NCI-H2107 treated with DMSO at 0.1 percent for 48 hours (cell line): ENCODE measurements around the gene GAPVD1.
"Not testable (repeated sequence)": the region's sequence is repeated elsewhere in the genome, so short reads cannot be mapped to it uniquely, and the experiment has no call there.

Source experiments
- DNase-seq: peaks from one replicate; lab custom pipeline; 2025; ENCODE audit not compliant: unreplicated experiment; lab: John Stamatoyannopoulos, UW

The GAPVD1 gene

GRCh38 chr9:125297917-125298316, 36.3 kb downstream of the GAPVD1 start:
- DNase-seq, result no peak

DNA sequence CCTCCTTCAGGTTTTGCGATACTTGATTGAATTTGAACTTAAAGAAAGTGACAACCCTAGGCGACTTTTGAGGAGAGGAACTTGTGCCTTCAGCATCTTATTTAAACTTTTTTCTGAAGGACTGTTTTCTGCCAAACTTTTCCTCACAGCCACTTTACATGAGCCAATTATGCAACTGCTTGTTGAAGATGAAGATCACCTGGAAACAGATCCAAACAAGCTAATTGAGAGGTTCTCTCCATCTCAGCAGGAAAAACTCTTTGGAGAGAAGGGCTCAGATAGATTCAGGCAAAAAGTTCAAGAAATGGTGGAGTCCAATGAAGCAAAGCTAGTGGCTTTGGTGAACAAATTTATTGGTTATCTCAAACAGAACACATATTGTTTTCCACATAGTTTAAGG, 40.6 kb downstream of the GAPVD1 start:
- DNase-seq, result no peak

DNA sequence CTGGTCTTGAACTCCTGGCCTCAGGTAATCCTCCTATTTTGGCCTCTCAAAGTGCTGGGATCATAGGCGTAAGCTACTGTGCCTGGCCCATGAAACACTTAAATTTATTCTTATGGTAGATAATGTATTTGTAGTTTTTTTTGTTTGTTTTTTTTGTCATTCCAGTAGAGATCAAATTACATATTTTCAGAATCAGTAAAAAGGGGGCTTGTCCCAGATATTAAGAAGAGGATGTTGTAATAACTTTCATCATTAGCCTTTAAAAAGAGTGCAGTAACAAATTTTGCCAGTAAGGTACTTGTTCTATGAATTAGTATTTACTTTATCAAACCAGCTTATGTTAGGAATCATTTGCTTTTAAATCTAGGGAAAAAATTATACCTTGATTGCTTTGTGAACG, 42.6 kb downstream of the GAPVD1 start:
- no peak for DNase-seq

GRCh38 chr9:125312411-125312810, 50.8 kb downstream of the GAPVD1 start:
- DNase-seq, result no peak

GRCh38 chr9:125316359-125316758, 54.7 kb downstream of the GAPVD1 start:
- DNase-seq, result not testable (repeated sequence)

DNA sequence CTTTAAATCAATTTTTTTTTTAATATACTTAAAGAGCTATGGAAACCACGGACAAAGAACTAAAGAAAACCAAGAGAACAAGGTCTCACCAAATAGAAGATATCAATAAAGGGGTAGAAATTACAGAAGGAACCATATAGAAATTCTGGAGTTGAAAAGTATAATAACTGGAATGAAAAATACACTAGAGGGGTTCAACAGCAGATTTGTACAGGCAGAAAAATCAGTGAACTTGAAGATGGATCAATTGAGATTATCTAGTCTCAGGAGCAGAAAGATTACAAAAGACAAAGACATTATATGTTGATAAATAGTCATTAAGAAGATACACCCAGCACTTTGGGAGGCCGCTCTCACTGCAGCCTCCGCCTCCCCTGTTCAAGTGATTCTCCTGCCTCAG, 56.1 kb downstream of the GAPVD1 start:
- DNase-seq, result no peak

- no peak for DNase-seq
Measured at GRCh38 chr9:125321496-125321895, 59.9 kb downstream of the GAPVD1 start.

GRCh38 chr9:125323615-125324014, 62.0 kb downstream of the GAPVD1 start:
- no peak for DNase-seq

- DNase-seq, result no peak
Measured at GRCh38 chr9:125325826-125326225, 64.2 kb downstream of the GAPVD1 start.

DNA sequence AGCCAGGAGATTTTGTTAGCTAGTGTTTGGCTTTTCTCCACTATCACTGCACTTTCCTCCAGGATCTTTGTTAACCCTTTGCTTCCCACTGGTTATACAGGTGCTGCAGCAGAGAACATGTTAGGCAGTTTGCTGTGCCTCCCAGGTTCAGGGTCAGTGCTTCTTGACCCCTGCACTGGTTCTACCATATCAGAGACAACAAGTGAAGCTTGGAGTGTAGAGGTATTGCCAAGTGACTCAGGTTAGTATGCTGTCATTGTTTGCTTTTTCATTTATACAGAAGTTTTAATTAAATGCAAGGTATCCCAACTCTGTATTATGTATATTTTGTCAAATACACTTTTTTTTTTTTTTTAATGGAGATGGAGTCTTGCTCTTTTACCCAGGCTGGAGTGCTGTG, 68.4 kb downstream of the GAPVD1 start:
- DNase-seq, result no peak

DNA sequence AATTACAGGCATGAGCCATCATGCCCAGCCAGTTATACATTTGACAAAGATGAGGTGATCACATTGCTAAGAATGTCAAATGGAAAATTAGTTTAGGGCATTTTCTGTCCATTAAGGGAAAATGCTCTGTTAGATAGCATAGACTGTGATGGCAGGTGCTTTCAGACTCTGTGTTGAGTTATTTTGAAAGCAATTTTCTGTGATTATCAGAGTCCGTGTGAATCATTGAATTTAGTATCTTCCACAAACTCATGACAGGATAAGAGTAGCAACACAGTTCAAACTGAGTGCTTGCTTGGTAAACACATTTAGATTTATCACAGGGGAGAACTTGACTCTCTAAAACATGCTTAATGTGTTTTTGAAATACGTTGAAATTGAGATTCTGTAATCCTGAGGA, 69.0 kb downstream of the GAPVD1 start:
- DNase-seq, result no peak

GRCh38 chr9:125332527-125332926, 70.9 kb downstream of the GAPVD1 start:
- no peak for DNase-seq

DNA sequence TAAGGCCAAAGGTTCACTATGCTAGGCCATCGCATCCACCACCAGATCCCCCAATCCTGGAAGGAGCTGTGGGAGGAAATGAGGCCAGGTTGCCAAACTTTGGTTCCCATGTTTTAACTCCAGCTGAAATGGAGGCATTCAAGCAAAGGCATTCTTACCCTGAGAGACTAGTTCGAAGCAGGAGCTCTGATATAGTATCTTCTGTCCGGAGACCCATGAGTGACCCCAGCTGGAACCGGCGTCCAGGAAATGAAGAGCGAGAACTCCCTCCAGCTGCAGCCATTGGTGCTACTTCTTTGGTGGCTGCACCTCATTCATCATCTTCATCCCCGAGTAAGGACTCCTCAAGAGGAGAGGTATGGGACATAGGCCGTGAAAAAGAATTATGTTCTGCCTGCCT, 75.6 kb downstream of the GAPVD1 start:
- no peak for DNase-seq

GRCh38 chr9:125338929-125339328, 77.3 kb downstream of the GAPVD1 start:
- no peak for DNase-seq

GRCh38 chr9:125341566-125341965, 79.9 kb downstream of the GAPVD1 start:
- no peak for DNase-seq

DNA sequence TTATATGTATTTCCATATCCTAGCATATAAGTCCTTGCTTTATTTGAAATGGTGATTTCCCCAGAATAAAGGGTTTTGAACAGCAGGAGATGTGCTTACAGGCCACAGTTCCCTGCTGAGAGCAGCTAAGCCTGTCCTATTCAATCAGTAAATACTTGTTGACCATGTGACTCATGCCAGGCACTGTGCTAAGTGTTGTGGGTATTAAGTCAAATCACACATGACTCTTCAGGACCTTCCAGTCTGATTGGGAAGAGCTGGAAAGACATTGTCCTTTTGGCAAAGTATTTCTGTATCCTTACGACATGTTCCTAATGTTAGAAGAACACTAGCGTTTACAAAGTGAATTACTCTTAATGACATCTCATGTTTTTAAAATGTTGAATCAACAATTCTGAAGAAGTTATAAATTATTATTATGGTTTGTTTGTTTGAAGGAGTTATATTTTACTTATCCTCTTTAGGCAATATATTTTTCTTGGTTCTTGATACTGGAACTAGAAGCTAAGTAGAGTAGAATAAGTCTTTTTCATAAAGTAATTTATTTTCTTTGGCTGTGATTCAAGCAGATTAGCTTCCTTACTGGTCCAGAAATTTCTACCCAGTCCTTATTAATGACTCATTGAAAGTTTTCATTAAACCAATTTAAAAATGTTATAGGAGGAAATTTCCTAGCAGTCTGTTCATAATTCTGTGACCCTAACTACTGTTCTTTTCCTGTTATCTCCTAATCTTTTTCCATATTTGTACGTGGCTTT, 82.1 kb downstream of the GAPVD1 start:
- DNase-seq, result peak; percentile 70

DNA sequence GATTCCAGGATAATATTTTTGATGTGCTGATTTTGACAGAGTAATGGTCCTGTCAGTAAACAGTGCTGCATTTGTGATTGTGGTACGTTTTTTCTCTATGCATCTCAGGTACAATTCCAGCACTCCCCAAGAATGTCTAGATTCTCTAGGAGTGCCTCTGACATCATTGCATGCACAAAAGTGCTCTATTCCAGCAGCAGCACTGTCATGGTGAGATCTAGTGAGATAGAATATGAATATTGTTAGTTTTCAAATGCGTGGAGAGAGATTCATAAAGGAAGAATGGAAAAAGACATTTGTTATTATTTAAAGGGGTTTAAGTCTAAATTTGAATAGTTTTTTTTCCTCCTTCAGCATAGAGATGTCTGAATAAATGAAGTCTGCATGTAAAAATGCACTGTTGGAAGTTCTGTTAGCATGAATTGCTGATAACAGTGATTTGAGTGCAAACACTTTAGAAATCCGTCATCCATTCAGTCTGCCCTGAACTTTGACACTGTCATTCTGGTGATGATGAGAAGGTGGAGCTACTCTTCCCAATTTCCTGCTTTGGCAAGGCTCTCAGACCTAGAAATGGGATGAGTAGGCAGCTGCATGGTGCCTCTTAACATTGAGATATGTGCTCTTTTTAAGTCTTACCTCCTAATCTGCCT, 84.6 kb downstream of the GAPVD1 start:
- DNase-seq, result no peak

- no peak for DNase-seq
Measured at GRCh38 chr9:125355601-125356000, 94.0 kb downstream of the GAPVD1 start.

DNA sequence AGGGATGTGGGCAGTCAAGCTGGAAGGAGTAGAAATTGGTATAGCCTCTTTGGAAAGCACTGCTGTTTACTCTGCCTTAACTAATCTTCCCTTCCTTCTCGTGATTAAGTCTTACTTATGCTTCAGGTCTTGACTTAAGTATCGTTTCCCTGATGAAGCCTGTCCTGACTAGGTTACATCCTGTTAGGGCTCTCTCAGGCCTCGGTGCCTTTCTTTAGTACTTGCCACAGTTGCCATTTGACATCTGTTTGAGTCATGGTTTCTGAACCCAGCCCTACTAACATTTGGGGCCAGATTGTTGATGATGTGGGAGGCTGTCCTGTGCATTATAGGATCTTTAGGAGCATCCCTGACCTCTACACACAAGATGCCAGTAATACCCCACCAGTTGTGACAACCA, 94.4 kb downstream of the GAPVD1 start:
- no peak for DNase-seq

GRCh38 chr9:125359011-125359410, 97.4 kb downstream of the GAPVD1 start:
- DNase-seq, result no peak

DNA sequence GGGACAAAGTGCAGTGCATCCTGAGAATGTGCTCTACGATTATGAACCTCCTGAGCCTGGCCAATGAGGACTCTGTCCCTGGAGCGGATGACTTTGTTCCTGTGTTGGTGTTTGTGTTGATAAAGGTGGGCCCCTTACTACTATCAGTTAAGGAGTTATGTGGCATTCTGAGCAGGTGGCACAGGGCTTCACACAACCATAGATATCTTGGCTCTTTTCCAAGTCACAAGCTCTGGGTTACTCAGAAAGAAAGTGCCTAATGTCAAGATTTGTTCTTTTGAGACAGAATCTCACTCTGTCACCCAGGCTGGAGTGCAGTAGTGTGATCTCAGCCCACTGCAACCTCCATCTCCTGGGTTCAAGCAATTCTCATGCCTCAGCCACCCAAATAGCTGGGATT, 99.0 kb downstream of the GAPVD1 start:
- no peak for DNase-seq

- no peak for DNase-seq
Measured at GRCh38 chr9:125361837-125362531, 100.4 kb downstream of the GAPVD1 start.
